ENCODE results near the gene PTHLH. TPM values are rescaled to one million over a fixed set of nuclear protein-coding genes. Genes with fewer than 3 reads are reported as not detected.

Gene PTHLH
- polyA plus RNA-seq, 1 donor (not counting 4 experiments of a cell fraction or from before 2014, with no cell fraction given), result 775 TPM

- TF ChIP-seq CTCF (optimal IDR thresholded peaks at IDR 0.05 in 1 of 3, IDR thresholded peaks at IDR 0.05 in 1 of 3, conservative IDR thresholded peaks at IDR 0.05 in 1 of 3; ENCODE audit: extremely low read depth in 1 of 3, insufficient read depth in 2 of 3, low read length in 3 of 3) (no peak), EZH2 (IDR thresholded peaks at IDR 0.05; ENCODE audit: low read length) (no peak)
- no peak for DNase-seq (ENCODE audit: low read depth, low spot score)
- Histone ChIP-seq H3K79me2 (ENCODE audit: control insufficient read depth, insufficient read depth, low read length) (no peaks in the 10 kb centered on the region), H3K4me2 (ENCODE audit: control insufficient read depth, extremely low read depth, insufficient read depth, low read depth, low read length) (no peak overlapping the region), H3K4me3 (ENCODE audit: control insufficient read depth in 2 of 3, extremely low read depth in 1 of 3, insufficient read depth in 2 of 3, low read depth in 1 of 3, low read length in 3 of 3) (no peak overlapping the region), H3K27ac (ENCODE audit: control insufficient read depth, insufficient read depth, low read length) (no peak overlapping the region), H3K4me1 (ENCODE audit: control insufficient read depth, extremely low read depth, insufficient read depth, low read length) (no peaks in the 10 kb centered on the region), H3K9me3 (ENCODE audit: control insufficient read depth, low read depth, low read length) (no peaks in the 10 kb centered on the region), H3K9ac (ENCODE audit: control insufficient read depth, extremely low read depth, insufficient read depth, low read length) (no peak overlapping the region), H3K9me1 (ENCODE audit: control insufficient read depth, extremely low read depth, insufficient read depth, low read length) (no peaks in the 10 kb centered on the region), H4K20me1 (ENCODE audit: control insufficient read depth, extremely low read depth, insufficient read depth, low read length) (no peaks in the 10 kb centered on the region), H3K27me3 (ENCODE audit: control insufficient read depth, extremely low read depth, insufficient read depth, low read length) (no peaks in the 10 kb centered on the region), H2AFZ (ENCODE audit: control insufficient read depth, low read length) (no peak overlapping the region), H3K36me3 (ENCODE audit: control insufficient read depth in 2 of 2, extremely low read depth in 1 of 2, insufficient read depth in 2 of 2, low read length in 2 of 2) (no peaks in the 10 kb centered on the region)
- no peak for FAIRE-seq
- dilution Hi-C loops (cut with MboI; ENCODE audit: extremely low pct_ligation_motif_present, low sequenced_read_pairs), result no loop called here
These were observed 41.1 kb downstream of the PTHLH start for GRCh38 chr12:27931390-27931789.

- FAIRE-seq (no peak), DNase-seq (ENCODE audit: low read depth, low spot score) (no peak)
- Histone ChIP-seq H3K36me3 (ENCODE audit: control insufficient read depth in 2 of 2, extremely low read depth in 1 of 2, insufficient read depth in 2 of 2, low read length in 2 of 2) (no peaks in the 10 kb centered on the region), H3K4me2 (ENCODE audit: control insufficient read depth, extremely low read depth, insufficient read depth, low read depth, low read length) (no peak overlapping the region), H2AFZ (ENCODE audit: control insufficient read depth, low read length) (no peak overlapping the region), H3K9ac (ENCODE audit: control insufficient read depth, extremely low read depth, insufficient read depth, low read length) (no peak overlapping the region), H3K4me3 (ENCODE audit: control insufficient read depth in 2 of 3, extremely low read depth in 1 of 3, insufficient read depth in 2 of 3, low read depth in 1 of 3, low read length in 3 of 3) (no peak overlapping the region), H3K27ac (ENCODE audit: control insufficient read depth, insufficient read depth, low read length) (no peak overlapping the region), H3K9me1 (ENCODE audit: control insufficient read depth, extremely low read depth, insufficient read depth, low read length) (no peaks in the 10 kb centered on the region), H3K9me3 (ENCODE audit: control insufficient read depth, low read depth, low read length) (no peaks in the 10 kb centered on the region), H3K79me2 (ENCODE audit: control insufficient read depth, insufficient read depth, low read length) (no peaks in the 10 kb centered on the region), H3K4me1 (ENCODE audit: control insufficient read depth, extremely low read depth, insufficient read depth, low read length) (peaks cover 7% of the 10 kb centered on the region), H4K20me1 (ENCODE audit: control insufficient read depth, extremely low read depth, insufficient read depth, low read length) (no peaks in the 10 kb centered on the region), H3K27me3 (ENCODE audit: control insufficient read depth, extremely low read depth, insufficient read depth, low read length) (no peaks in the 10 kb centered on the region)
- TF ChIP-seq EZH2 (IDR thresholded peaks at IDR 0.05; ENCODE audit: low read length) (no peak), CTCF (optimal IDR thresholded peaks at IDR 0.05 in 1 of 3, IDR thresholded peaks at IDR 0.05 in 1 of 3, conservative IDR thresholded peaks at IDR 0.05 in 1 of 3; ENCODE audit: extremely low read depth in 1 of 3, insufficient read depth in 2 of 3, low read length in 3 of 3) (no peak)
- dilution Hi-C loops (cut with MboI; ENCODE audit: extremely low pct_ligation_motif_present, low sequenced_read_pairs), result no loop called here
These were observed 45.2 kb downstream of the PTHLH start for GRCh38 chr12:27927347-27927746.
